Panc1 (cell line): Measurements from ENCODE around the gene ABHD14A. TPM values are rescaled to one million over a fixed set of nuclear protein-coding genes. Genes with fewer than 3 reads are reported as not detected.

ENCODE experiments used
- ATAC-seq: fragments of 200-7000 bp; cut with Tn5 transposase; 2 replicates; pipeline ENCODE4 v1.9.1; 2020; ENCODE audit warnings: mild to moderate bottlenecking, moderate library complexity
- BruUV-seq: library from RNA; stranded (reverse); fragments of 400-500 nt; replicated peaks from 2 replicates; lab custom pipeline; 2021; lab: Mats Ljungman, UMichigan
- CTCF ChIA-PET: fragments of 300-600 bp; sonication (Branson Sonifier 250); formaldehyde crosslinking; loops from one replicate; lab custom pipeline; 2022; ENCODE audit warnings: antibody characterized with exemption; lab: Charles Lee
- POLR2A ChIA-PET: fragments of 300-600 bp; sonication (Branson Sonifier 250); formaldehyde crosslinking; loops from one replicate; lab custom pipeline; 2022; ENCODE audit warnings: antibody characterized with exemption; lab: Charles Lee
- DNase-seq: peaks from one replicate; pipeline ENCODE4 v3.0.0-alpha.2; 2010; ENCODE audit warnings: low read depth, low spot score
- H3K27ac ChIP-seq: 2 replicates; pipeline ENCODE4 v1.5.1; 2011; ENCODE audit warnings: mild to moderate bottlenecking, low read length, inconsistent platforms
- H3K27me3 ChIP-seq: fragments of 200-500 bp; sonication (Bioruptor generic); 2 replicates; pipeline ENCODE4 v1.6.0; 2014; ENCODE audit warnings: low read length, inconsistent platforms; ENCODE audit not compliant: control insufficient read depth, insufficient read depth
- H3K36me3 ChIP-seq: fragments of 200-500 bp; sonication (Bioruptor generic); 2 replicates; pipeline ENCODE4 v1.5.1; 2014; ENCODE audit warnings: inconsistent platforms, mild to moderate bottlenecking, low read length, moderate library complexity; ENCODE audit not compliant: control insufficient read depth, insufficient read depth
- H3K4me1 ChIP-seq: 2 replicates; pipeline ENCODE4 v1.5.1; 2011; ENCODE audit warnings: inconsistent platforms, mild to moderate bottlenecking, low read length, moderate library complexity; ENCODE audit not compliant: control insufficient read depth, insufficient read depth
- H3K4me3 ChIP-seq, 2 experiments: 2 replicates each; pipeline ENCODE4 v1.5.1; 2011 to 2012; ENCODE audit warnings: low read depth in 2 of 2, low read length in 2 of 2, mild to moderate bottlenecking in 2 of 2, inconsistent platforms in 1 of 2, moderate library complexity in 1 of 2
- H3K9me3 ChIP-seq: fragments of 200-500 bp; sonication (Bioruptor generic); 2 replicates; pipeline ENCODE4 v1.5.1; 2014; ENCODE audit warnings: low read depth, mild to moderate bottlenecking, inconsistent platforms, low read length, moderate library complexity; ENCODE audit not compliant: control insufficient read depth, insufficient read depth
- POLR2AphosphoS5 ChIP-seq: IDR thresholded peaks from 2 replicates; pipeline ENCODE4 v1.6.1; 2012; ENCODE audit warnings: mild to moderate bottlenecking, low read depth, low read length, moderate library complexity
- SIN3A ChIP-seq: IDR thresholded peaks from 2 replicates; pipeline ENCODE4 v1.6.1; 2012; ENCODE audit warnings: low read depth, mild to moderate bottlenecking, low read length, moderate library complexity, borderline replicate concordance; ENCODE audit not compliant: insufficient read depth
- TCF7L2 ChIP-seq: IDR thresholded peaks from 2 replicates; pipeline ENCODE4 v1.6.1; 2011; ENCODE audit warnings: mild to moderate bottlenecking, low read depth, low read length, inconsistent platforms
- in situ Hi-C: cut with HindIII; loops from 2 replicates; pipeline ENCODE4 v1.10.0; 2016; ENCODE audit warnings: low sequenced_read_pairs, low pct_unique_long_range_greater_than_20kb
- intact Hi-C: fragments of 100-400 bp; cut with micrococcal nuclease; formaldehyde crosslinking; loops from one replicate; pipeline ENCODE4 v1.10.0; 2022; ENCODE audit not compliant: unreplicated experiment
- total RNA-seq: library from RNA; stranded (reverse); gene quantifications from one replicate; pipeline ENCODE4 v1.2.1, GENCODE V29; 2021; ENCODE audit not compliant: unreplicated experiment
- TF ChIP-seq, protein P1 (sequence below), 2 experiments: IDR thresholded peaks; 2 replicates each; pipeline ENCODE4 v1.6.1; 2011 to 2012; ENCODE audit warnings: low read depth in 2 of 2, control low read depth in 1 of 2, low read length in 1 of 2, mild to moderate bottlenecking in 1 of 2, moderate library complexity in 1 of 2; ENCODE audit not compliant: insufficient read depth in 1 of 2
- TF ChIP-seq, protein P2 (sequence below): fragments of 450-650 bp; IDR thresholded peaks from 2 replicates; pipeline ENCODE4 v1.5.1; 2017; ENCODE audit warnings: mild to moderate bottlenecking

The ABHD14A gene
- total RNA-seq, 1 experiment from 2014 or later = 11.3 TPM

DNA sequence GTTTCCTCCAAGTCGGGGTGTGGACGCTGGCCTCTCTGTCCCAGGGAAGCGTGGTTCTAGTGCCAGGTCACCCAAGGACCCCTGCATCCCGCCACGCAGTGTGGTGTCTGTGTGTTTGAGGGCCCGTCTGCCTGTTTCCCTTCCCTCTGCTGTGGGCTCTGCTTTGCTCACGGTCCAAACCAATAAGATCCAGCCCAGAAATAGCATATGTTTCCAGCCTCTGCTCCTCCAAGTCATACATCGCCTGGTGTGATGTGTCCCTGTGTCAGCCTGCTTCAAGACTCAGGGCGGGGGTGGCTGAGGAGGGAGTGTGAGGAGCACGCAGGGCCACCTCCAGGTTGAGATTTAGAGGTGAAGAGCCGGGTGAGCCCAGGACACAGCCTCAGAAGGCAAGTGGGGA is 42.7 kb downstream of the ABHD14A start:
- Histone ChIP-seq H3K9me3 (no peaks in the 10 kb centered on the region), H3K4me3 (no peak overlapping the region), H3K36me3 (no peaks in the 10 kb centered on the region), H3K27me3 (no peaks in the 10 kb centered on the region), H3K4me1 (no peaks in the 10 kb centered on the region), H3K27ac (no peak overlapping the region)
- intact Hi-C loops (no loop called here), in situ Hi-C loops (no loop called here)
- ATAC-seq = no peak
- BruUV-seq = no TSS peak
- ChIA-PET POLR2A (no interaction called here), CTCF (no interaction called here)
- no peak for DNase-seq
- TF ChIP-seq TCF7L2 (no peak), POLR2AphosphoS5 (no peak)
- TF ChIP-seq, protein P1, sequence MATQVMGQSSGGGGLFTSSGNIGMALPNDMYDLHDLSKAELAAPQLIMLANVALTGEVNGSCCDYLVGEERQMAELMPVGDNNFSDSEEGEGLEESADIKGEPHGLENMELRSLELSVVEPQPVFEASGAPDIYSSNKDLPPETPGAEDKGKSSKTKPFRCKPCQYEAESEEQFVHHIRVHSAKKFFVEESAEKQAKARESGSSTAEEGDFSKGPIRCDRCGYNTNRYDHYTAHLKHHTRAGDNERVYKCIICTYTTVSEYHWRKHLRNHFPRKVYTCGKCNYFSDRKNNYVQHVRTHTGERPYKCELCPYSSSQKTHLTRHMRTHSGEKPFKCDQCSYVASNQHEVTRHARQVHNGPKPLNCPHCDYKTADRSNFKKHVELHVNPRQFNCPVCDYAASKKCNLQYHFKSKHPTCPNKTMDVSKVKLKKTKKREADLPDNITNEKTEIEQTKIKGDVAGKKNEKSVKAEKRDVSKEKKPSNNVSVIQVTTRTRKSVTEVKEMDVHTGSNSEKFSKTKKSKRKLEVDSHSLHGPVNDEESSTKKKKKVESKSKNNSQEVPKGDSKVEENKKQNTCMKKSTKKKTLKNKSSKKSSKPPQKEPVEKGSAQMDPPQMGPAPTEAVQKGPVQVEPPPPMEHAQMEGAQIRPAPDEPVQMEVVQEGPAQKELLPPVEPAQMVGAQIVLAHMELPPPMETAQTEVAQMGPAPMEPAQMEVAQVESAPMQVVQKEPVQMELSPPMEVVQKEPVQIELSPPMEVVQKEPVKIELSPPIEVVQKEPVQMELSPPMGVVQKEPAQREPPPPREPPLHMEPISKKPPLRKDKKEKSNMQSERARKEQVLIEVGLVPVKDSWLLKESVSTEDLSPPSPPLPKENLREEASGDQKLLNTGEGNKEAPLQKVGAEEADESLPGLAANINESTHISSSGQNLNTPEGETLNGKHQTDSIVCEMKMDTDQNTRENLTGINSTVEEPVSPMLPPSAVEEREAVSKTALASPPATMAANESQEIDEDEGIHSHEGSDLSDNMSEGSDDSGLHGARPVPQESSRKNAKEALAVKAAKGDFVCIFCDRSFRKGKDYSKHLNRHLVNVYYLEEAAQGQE (IDR thresholded peaks at IDR 0.05; ENCODE audit: insufficient read depth in 1 of 2, low read depth in 2 of 2, low read length in 1 of 2) = no peak
- TF ChIP-seq, protein P2, sequence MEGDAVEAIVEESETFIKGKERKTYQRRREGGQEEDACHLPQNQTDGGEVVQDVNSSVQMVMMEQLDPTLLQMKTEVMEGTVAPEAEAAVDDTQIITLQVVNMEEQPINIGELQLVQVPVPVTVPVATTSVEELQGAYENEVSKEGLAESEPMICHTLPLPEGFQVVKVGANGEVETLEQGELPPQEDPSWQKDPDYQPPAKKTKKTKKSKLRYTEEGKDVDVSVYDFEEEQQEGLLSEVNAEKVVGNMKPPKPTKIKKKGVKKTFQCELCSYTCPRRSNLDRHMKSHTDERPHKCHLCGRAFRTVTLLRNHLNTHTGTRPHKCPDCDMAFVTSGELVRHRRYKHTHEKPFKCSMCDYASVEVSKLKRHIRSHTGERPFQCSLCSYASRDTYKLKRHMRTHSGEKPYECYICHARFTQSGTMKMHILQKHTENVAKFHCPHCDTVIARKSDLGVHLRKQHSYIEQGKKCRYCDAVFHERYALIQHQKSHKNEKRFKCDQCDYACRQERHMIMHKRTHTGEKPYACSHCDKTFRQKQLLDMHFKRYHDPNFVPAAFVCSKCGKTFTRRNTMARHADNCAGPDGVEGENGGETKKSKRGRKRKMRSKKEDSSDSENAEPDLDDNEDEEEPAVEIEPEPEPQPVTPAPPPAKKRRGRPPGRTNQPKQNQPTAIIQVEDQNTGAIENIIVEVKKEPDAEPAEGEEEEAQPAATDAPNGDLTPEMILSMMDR = no peak

DNA sequence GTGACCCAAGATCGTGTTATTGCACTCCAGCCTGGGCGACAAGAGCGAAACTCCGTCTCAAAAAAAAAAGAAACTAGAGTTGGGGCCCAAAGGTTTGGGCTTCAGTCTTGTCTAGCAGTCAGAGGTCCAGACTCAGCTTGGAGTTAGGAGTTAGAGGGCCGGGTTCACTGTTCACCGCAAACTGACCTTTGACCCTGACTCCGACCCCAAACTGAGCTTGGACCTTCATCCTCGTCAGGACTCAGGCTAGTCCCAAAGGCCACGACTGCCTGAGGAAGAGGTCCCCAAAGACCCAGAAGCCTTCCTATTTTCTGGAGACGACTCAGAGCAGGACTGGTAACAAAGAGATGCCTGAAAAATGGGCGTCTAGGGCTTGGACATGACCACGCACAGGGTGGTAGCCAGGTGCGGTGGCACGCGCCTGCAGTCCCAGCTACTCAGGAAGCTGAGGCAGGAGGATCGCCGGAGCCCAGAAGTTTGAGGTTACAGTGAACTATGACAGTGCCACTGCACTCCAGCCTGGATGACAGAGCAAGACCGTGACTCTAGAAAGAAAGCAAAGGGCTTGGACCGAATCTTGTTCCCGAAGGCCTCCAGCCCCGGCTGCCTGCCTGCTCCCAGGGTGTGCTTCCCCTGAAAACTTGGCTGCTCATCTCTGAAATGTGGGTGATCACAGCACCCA is 43.6 kb downstream of the ABHD14A start:
- ChIA-PET CTCF (no interaction called here), POLR2A (no interaction called here)
- in situ Hi-C loops = no loop called here

More for the DNA sequence above, 43.6 kb downstream of the ABHD14A start:
- Histone ChIP-seq H3K27me3 (no peaks in the 10 kb centered on the region), H3K4me1 (no peaks in the 10 kb centered on the region), H3K4me3 (no peak overlapping the region), H3K36me3 (no peaks in the 10 kb centered on the region), H3K27ac (no peak overlapping the region), H3K9me3 (no peaks in the 10 kb centered on the region)
- DNase-seq (no peak), ATAC-seq (no peak)
- TF ChIP-seq TCF7L2 = no peak
- TF ChIP-seq, protein P2 = no peak
- no peak for TF ChIP-seq POLR2AphosphoS5
- TF ChIP-seq SIN3A = no peak
- TF ChIP-seq, protein P1 (IDR thresholded peaks at IDR 0.05; ENCODE audit: insufficient read depth in 1 of 2, low read depth in 2 of 2, low read length in 1 of 2) = no peak
- no TSS peak for BruUV-seq
- intact Hi-C loops = no loop called here
